ENCODE results near the gene GDNF.

GRCh38 chr5:37851305-37851704 is 11.5 kb upstream of the GDNF start:
- TF ChIP-seq CTCF (IDR thresholded peaks at IDR 0.05) (no peak), EZH2 (IDR thresholded peaks at IDR 0.05; ENCODE audit: borderline replicate concordance, insufficient read depth, low read depth, low read length, poor library complexity, severe bottlenecking) (no peak)
